ENCODE data around the gene YY1AP1.
"Not testable (repeated sequence)": the region's sequence is repeated elsewhere in the genome, so short reads cannot be mapped to it uniquely, and the experiment has no call there.

Gene YY1AP1, protein sequence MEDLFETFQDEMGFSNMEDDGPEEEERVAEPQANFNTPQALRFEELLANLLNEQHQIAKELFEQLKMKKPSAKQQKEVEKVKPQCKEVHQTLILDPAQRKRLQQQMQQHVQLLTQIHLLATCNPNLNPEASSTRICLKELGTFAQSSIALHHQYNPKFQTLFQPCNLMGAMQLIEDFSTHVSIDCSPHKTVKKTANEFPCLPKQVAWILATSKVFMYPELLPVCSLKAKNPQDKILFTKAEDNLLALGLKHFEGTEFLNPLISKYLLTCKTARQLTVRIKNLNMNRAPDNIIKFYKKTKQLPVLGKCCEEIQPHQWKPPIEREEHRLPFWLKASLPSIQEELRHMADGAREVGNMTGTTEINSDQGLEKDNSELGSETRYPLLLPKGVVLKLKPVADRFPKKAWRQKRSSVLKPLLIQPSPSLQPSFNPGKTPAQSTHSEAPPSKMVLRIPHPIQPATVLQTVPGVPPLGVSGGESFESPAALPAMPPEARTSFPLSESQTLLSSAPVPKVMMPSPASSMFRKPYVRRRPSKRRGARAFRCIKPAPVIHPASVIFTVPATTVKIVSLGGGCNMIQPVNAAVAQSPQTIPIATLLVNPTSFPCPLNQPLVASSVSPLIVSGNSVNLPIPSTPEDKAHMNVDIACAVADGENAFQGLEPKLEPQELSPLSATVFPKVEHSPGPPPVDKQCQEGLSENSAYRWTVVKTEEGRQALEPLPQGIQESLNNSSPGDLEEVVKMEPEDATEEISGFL

DNA sequence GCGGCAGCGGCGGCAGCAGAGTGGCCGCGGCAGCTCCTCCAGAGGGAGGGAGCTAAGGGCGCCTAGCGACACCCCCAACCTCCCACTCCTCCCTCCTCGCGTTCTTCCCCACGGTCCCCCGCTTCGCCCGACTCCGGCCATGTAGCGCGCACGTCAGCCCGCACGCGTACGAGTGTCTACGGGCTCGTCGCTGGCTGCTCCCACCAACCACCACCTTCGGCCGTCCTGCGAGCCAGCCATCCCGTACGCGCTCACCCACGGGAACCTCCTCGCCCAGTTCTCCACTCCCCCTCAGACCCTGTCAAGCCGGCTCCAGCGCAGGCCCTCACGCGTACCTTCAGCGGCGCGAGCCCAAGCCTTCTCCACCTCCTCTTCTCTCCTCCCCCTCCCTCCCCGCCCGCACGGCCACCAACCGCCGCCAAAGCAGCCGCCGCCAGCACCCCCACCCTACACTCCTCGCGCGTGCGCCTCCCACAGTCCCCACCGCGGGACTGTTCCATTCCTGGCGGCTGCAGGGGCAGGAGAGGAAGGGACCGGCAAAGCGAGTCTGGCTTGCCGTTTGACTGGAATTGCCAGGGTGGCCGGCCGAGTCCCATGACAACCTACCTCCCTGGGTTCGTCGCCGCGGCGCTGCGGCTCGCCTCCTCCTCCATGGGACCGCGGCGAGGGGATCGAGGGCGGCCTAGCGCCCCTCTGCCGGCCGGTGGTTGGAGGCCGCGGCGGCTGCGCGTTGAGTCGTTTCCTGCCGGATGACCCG lies at the start of gene YY1AP1:
TSS of gene YY1AP1 (minus strand) at position 451 of the 757 bp plus-strand sequence. CDS start 8,338 bp downstream, outside the sequence.
- DNase-seq = peak; percentile 86

GRCh38 chr1:155729031-155729898 lies 40.7 kb upstream of the YY1AP1 start:
- no peak for DNase-seq

GRCh38 chr1:155725142-155725541 lies 36.6 kb upstream of the YY1AP1 start:
- no peak for DNase-seq

- DNase-seq = no peak
Observed at GRCh38 chr1:155719703-155720102, 31.1 kb upstream of the YY1AP1 start.

- not testable (repeated sequence) for DNase-seq
Observed at GRCh38 chr1:155718524-155719115, 30.0 kb upstream of the YY1AP1 start.

- DNase-seq = no peak
Observed at GRCh38 chr1:155717041-155717440, 28.5 kb upstream of the YY1AP1 start.

- DNase-seq = no peak
Observed at GRCh38 chr1:155715777-155716176, 27.2 kb upstream of the YY1AP1 start.

- DNase-seq = not testable (repeated sequence)
Observed at GRCh38 chr1:155715056-155715455, 26.5 kb upstream of the YY1AP1 start.

- no peak for DNase-seq
Observed at GRCh38 chr1:155713075-155713474, 24.5 kb upstream of the YY1AP1 start.

GRCh38 chr1:155712636-155713035 lies 24.1 kb upstream of the YY1AP1 start:
- not testable (repeated sequence) for DNase-seq

DNA sequence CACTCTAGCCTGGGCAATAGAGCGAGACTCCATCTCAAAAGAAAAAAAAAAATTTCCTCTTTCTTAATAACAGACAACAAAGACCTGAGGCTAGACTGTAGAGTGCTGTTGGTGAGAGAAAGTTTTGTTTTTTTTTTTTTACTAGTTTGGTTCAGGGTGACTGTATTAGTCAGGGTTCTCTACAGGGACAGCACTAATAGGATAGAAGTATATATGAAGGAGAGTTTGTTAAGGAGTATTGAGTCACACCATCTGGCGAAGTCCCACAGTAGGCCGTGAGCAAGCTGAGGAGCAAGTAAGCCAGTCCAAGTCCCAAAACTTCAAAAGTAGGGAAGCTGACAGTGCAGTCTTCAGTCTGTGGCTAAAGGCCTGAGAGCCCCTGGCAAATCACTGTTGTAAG lies 22.9 kb upstream of the YY1AP1 start:
- DNase-seq = not testable (repeated sequence)

- no peak for DNase-seq
Observed at GRCh38 chr1:155709391-155709790, 20.8 kb upstream of the YY1AP1 start.

- DNase-seq = no peak
Observed at GRCh38 chr1:155706139-155706538, 17.6 kb upstream of the YY1AP1 start.

DNA sequence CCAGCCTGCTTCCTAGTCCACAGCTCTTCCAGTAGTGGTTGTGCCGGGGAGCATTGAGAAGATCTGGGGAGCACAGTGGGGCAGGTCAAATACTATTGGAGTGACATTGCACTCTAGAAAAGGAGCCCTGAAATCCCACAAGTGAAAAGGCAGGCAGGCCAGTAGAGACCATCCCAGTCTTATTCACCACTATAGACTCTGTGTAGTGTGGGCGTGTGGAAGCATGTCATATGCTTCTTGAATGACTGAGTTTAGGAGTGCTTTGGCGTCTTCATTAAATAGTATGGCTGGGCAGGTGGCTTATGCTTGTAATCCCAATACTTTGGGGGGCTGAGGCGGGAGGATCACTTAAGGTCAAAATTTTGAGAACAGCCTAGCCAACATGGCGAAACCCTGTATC lies 15.8 kb upstream of the YY1AP1 start:
- DNase-seq = not testable (repeated sequence)

- DNase-seq = no peak
Observed at GRCh38 chr1:155703216-155703615, 14.6 kb upstream of the YY1AP1 start.

- not testable (repeated sequence) for DNase-seq
Observed at GRCh38 chr1:155701675-155702074, 13.1 kb upstream of the YY1AP1 start.

- not testable (repeated sequence) for DNase-seq
Observed at GRCh38 chr1:155699062-155699461, 10.5 kb upstream of the YY1AP1 start.

DNA sequence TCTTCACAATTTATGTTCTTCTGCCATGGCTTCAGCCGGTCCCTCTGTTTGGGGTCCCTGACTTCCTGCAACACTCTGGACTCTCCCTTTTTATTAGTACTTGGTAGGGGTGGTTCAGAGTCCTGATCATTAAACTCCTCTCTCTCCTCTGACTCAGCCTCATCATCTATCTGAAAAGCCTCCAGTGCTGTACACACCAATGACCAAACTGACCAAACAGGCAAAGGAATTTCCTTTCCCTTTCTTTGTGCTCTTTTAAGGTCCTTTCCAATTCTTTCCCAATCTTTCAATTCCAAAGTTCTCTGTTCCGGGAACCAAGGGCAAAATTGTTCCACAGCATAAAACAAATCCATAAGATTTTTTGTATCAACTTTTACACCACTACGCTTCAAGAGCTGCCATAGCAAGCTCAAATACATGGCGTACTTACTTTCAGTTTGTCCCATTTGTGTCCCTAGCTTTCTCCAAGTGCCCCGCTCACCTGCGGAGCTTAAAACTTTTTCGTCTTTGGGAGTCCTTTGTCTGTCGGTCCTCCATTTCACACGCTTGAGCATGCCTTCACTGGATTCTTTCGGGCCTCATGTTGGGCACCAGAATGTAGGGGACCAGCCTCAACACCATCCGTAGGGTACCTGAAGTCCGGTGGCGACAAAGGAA lies 9.9 kb upstream of the YY1AP1 start:
- no peak for DNase-seq

DNA sequence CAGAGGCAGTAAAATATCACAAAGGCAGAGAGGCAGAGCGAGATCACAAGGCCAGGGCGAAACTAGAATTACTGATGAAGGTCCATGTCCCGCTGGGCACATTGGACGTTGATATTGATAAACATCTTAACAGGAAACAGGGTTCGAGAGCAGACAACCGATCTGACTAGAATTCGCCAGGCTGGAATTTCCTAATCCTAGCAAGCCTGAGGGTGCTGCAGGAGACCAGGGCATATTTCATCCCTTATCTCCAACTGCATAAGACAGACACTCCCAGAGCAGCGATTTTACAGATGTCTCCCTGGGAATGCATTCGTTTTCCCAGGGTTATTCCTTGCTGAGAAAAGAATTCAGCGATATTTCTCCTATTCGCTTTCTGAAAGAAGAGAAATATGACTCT lies 9.0 kb upstream of the YY1AP1 start:
- not testable (repeated sequence) for DNase-seq

GRCh38 chr1:155697046-155697445 lies 8.5 kb upstream of the YY1AP1 start:
- DNase-seq = no peak

GRCh38 chr1:155696524-155696923 lies 8.0 kb upstream of the YY1AP1 start:
- DNase-seq = no peak
